HG03558 (cell line): ENCODE data around the gene DENND1A.

Source experiments
- ATAC-seq: cut with Tn5 transposase; IDR thresholded peaks from one replicate; pipeline ENCODE4 v1.9.1; 2021; ENCODE audit warnings: moderate number of reproducible peaks; ENCODE audit not compliant: unreplicated experiment; ENCODE audit errors: extremely low read depth

Gene DENND1A

GRCh38 chr9:123556464-123557435 lies 373.2 kb downstream of the DENND1A start:
- no peak for ATAC-seq

GRCh38 chr9:123555646-123556045 lies 374.3 kb downstream of the DENND1A start:
- no peak for ATAC-seq

- ATAC-seq, result no peak
Measured at GRCh38 chr9:123552530-123552929, 377.4 kb downstream of the DENND1A start.

- no peak for ATAC-seq
Measured at GRCh38 chr9:123551734-123552133, 378.2 kb downstream of the DENND1A start.

GRCh38 chr9:123550797-123551196 lies 379.1 kb downstream of the DENND1A start:
- no peak for ATAC-seq

- ATAC-seq, result no peak
Measured at GRCh38 chr9:123550012-123550411, 379.9 kb downstream of the DENND1A start.

GRCh38 chr9:123548741-123549545 lies 381.0 kb downstream of the DENND1A start:
- ATAC-seq, result no peak

DNA sequence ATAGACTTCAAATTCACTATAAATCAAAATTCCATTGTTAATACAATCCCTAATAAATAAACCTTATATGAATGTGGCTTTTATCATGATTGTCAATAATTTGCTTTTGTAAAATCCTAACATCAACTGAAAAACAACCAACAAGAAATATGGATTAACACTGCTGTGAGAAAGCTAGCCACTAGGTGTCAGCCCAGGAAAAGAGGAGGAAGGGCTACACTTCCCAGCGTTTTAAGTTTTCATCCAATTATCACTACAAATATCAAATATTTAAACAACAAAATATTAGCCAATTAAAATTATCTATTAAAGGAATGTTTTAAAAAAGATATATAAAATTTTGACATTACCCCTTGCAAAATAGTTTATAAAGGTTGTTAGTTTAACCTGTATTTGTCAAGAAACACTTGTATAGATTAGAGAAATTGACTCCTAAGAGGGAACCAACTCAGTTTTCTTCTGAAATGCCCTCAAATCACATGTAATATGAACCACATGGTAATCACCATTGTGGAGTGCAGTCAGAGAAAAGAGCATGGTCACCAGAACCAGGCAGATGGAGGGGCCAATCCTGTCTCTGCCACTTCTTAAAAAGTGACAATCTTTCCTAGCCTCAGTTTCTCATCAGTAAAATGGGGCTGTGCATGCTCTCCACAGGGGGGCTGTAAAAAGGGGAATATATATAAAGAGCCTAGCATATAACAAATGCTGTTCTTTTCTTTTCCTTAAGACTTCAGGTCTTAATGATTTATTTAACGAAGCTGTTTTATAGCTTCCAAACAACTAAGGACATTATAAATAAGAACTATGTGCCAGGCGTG lies 385.7 kb downstream of the DENND1A start:
- no peak for ATAC-seq

DNA sequence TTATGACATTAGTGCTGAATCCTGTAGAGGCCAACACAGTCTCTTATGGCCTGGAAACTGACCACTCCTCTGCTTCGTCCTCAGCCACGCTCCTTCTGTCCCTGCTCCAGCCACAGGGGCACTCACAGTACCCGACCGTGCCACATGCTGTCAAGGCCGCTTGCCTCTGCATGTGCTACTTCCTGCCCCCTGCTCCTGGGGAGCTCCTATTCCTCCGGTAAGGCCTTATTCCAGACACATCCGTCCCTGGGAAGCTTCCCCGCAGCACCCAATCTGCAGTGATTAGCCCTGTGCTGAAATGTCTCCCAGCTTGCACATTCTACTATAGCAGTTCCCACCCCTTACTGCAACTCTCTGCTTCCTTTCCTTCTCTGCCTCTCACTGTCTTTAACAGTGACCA lies 386.4 kb downstream of the DENND1A start:
- no peak for ATAC-seq

DNA sequence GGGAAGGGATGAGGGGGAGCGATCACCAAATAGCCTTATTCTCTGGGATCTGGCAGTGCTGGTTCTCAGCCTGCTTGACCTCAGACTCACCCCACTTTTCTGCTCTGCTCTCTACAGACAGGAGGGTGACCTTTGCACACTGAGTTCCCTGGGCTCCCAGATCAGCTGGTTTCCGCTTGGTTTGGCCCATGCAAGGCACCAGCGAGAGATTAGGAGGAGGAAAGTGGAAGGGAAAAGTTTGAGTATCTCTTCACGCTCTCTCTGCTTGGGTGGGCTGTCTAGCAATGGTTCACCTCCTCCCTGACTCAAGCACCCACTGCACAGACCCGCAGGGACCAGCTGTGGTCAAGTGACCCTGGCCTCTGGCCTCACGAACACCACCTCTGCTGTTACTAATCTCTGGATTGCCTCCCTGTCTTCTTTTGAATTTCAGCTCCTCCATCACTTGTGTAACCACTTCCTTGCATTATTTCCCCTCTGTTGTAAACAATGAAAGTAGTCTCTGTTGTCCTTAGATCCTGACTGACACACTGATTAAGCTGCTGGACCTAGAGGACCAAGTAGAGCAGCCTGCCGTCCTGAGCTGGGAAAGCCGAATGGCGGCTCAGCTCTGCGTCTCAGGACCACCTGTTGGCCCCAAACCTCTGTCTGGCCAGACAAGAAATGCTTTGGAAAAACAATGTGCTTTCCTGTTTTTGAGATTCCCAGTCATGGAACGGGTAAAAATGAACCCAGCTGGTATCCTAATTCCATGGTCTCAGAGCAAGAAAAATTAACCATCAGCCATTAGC lies 387.3 kb downstream of the DENND1A start:
- ATAC-seq, result no peak

- no peak for ATAC-seq
Measured at GRCh38 chr9:123541411-123541810, 388.5 kb downstream of the DENND1A start.

DNA sequence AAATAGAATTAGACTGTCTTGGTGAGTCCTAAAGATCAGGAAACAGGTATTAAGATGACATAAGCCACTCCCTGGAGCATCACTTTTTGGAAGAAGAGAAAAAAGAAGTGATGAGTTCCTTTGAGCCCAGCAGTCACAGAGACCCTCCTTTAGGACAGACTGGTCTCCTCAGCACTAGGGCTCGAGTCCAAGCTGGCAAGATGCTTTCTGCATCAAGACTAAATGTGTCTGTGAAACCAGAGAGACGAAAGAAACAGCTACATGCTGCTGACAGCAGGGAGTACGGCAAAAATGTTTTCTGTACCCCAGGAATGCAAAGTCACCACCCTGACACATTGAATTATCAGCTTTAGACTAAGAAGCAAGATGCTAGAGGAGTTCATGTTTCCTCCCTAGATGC lies 389.5 kb downstream of the DENND1A start:
- ATAC-seq, result no peak

DNA sequence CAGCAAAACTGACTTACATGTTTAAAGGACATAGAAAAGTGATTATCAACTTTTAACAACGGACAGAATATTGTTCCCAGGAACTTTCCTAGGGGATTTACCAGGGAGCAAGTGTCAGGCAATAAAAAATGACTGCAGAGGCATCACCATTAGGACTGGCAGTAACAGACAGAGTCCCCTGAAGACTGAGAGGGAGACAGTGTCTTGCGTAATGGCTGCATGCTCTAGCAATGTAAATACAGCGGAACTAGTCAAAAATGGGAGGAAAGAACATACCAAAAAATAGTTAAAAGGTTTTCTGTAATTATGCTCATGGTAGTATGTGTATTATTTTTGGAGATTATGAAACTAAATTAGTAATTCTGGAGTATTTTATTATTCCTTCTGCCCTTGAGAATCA lies 392.1 kb downstream of the DENND1A start:
- no peak for ATAC-seq

DNA sequence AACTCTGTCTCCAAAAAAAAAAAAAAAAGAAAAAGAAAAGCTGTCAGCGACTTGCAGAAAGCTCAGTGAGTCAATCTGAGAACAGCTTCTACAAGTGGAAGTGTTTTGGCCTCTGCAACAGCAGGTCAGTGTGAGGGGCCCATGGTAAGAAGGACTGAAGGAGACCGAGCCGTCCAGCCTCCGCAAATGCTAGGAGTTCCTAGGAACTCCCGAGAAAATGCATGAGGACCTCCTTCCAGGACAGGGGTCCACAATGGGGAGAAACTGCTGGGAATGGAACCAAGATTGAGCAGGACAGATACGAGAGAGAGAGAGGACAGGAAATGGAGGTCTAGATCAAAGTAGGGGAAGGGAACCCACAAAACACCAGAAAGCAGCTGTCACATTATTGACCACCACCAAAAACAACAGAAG lies 393.5 kb downstream of the DENND1A start:
- ATAC-seq, result no peak

GRCh38 chr9:123534336-123534735 lies 395.6 kb downstream of the DENND1A start:
- ATAC-seq, result no peak

- no peak for ATAC-seq
Measured at GRCh38 chr9:123530244-123530643, 399.7 kb downstream of the DENND1A start.

- no peak for ATAC-seq
Measured at GRCh38 chr9:123528501-123528900, 401.4 kb downstream of the DENND1A start.

DNA sequence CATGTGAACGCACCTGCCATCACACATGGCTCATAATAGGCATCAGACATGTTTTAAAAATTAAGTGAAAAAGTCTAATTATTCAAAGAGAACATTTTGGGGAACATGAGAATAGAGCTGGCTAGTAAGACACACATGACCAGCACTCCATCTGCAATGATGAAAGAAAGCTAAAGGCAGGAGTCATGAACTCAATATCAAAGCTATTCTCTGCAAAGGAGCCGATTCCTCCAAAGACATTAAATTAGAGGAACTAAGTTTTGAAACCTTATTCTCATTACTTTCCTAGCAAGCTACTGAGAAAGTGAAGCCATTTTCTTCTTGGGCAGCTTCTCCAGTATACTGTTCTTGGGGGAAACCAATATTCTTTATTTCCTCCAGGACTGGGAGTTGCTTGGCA lies 401.9 kb downstream of the DENND1A start:
- no peak for ATAC-seq

GRCh38 chr9:123525957-123526356 lies 404.0 kb downstream of the DENND1A start:
- ATAC-seq, result no peak

GRCh38 chr9:123525424-123525823 lies 404.5 kb downstream of the DENND1A start:
- ATAC-seq, result no peak
